GM19023 (cell line): ENCODE data around the gene ARL17A.
A peak's percentile ranks its signal among the peaks of the same experiment; 100 is the strongest.
"Not testable (repeated sequence)": the region's sequence is repeated elsewhere in the genome, so short reads cannot be mapped to it uniquely, and the experiment has no call there.

ENCODE experiments used
- ATAC-seq: cut with Tn5 transposase; IDR thresholded peaks from one replicate; pipeline ENCODE4 v1.9.1; 2021; ENCODE audit warnings: mild to moderate bottlenecking, moderate library complexity; ENCODE audit not compliant: unreplicated experiment

The ARL17A gene

DNA sequence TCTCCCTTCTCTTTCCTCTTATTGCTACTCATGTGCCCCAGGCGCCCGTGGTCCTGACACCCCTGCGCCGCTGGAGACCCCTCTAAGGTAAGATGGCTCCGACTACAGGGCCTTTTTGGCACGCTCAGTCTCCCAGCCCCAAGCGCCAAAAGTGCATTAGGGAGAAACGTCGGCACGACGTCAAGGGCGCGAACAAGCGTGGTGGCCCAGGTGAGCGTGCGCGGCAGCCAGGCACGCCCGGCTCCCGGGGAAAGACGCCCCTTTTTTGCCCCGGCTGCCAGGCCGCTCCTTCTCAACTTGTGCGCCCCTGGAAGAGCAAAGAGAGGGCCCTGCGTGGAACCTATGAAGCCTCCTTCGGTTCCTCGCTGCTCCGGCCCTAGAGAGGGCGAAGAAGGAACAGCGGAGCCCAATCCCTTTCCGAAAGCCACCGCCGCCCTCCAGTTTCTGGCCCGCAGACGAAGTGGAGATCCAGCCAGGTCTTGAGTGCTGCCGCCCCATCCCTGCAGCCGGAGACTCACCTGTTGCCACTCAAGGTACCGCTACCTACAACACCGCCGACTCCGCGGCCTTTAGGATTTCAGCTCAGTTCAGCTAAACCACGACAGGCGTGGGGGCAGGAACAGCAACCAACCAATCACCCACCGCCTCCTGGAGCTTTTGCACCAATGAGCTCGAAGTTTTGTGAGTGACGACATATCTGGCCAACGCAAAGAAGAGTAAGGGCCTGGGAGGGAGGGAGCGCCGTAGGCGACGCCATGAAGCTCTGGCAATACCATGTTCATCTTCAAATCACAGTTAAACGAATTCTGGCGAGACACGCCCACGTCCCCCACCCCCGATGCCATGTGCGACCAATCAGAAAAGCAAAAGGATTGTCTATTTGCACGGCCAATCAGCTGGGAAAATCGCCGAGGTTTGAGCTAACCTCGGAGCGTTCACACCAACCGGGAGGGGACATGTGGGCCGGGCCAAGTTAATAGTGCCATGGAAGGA is at the start of gene ARL17A:
Gene ARL17A (minus strand): TSS at position 609 of the 993 bp plus-strand sequence. CDS start 3,369 bp downstream, outside the sequence.
- ATAC-seq, result peak; percentile 90

DNA sequence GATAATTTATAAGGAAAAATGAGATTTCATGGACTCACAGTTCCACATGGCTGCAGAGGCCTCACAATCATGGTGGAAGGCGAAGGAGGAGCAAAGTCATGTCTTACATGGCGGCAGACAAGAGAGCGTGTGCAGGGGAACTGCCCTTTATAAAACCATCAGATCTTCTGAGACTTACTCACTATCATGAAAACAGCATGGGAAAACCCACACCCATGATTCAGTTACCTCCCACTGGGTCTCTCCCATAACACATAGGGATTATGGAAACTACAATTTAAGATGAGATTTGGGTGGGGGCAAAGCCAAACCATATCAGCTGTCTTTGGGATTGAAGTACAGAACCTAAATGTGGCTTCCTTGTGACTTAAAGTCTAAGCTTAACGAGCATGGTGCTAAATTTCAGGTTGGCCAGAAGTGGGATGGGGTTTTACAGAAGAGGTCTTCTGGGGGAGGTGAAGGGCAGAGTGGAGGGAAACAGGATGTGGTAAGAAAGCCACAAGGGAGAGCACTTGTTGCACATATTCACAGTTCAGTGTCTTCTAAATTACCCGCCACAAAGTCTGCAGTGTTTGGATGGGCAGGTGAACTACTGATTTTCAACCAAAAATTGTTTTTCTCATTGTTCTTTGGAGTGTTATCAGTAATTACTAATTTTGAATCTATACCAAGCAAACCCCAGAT is 49.4 kb upstream of the ARL17A start:
- not testable (repeated sequence) for ATAC-seq

DNA sequence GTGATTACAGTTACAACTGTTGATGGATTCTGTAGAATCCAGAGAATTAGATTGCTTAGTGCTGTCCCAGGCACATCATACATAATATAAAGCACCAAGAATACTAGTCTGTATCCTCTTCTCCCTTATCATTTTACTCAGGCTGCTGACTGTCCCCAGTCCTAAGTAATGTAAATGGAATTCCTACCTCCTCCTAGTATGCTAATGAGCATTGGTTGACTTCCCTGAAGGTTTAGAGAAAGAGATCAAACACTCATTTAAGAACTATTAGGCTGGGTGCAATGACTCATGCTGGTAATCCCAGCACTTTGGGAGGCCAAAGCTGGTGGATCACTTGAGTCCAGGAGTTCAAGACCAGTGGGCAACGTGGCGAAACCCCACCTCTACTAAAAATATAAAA is 48.0 kb upstream of the ARL17A start:
- not testable (repeated sequence) for ATAC-seq

DNA sequence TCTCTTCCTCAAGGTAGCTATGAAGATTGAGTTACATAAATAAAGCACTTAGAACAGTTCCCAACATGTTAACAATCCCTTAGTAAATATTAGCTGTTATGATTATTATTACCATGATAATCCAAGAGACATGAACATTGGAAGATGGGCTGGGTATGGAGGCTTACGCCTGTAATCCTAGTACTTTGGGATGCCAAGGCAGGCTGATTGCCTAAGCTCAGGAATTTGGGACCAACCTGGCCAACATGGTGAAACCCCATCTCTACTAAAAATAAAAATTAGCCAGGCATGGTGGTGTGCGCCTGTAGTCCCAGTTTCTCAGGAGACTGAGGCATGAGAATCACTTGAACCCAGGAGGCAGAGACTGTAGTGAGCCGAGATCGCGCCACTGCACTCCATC is 45.2 kb upstream of the ARL17A start:
- not testable (repeated sequence) for ATAC-seq

DNA sequence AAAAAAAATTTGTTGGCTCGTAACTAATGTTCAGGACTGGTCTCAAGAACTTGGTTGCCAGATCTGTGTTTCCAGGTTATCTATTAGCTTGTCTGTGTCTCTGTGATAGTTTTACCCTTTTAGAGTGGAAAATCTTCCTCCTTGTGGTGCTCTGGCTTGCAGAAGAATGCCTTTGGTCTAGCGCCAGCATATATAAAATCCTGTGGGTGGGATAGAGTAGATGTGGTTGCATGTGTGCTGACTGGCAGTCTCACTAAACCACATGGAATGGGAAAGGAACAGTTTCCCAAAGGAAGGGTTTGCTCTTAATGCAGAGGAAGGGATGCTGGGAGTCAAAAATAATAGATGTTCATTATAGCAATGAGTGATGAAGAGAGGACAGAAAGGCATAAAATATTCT is 44.3 kb upstream of the ARL17A start:
- ATAC-seq, result not testable (repeated sequence)

DNA sequence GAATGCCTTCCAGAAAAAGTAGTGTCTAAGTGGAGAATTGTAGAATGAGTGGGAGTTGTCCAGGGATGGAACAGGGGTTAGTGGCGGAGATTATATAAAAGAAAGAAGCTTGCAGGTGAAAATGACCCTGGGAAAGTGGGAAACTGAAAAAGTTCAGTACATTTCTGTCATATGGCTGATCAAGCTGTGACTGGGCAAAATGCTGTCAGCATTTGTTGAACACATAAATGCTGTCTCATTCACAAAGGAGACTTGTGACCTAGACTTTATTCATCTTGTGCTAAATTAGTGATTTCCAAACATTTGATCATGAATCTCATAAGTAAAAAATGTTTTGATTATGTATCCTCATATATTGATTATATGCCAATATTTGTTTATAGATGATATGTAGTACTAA is 39.5 kb upstream of the ARL17A start:
- ATAC-seq, result not testable (repeated sequence)

DNA sequence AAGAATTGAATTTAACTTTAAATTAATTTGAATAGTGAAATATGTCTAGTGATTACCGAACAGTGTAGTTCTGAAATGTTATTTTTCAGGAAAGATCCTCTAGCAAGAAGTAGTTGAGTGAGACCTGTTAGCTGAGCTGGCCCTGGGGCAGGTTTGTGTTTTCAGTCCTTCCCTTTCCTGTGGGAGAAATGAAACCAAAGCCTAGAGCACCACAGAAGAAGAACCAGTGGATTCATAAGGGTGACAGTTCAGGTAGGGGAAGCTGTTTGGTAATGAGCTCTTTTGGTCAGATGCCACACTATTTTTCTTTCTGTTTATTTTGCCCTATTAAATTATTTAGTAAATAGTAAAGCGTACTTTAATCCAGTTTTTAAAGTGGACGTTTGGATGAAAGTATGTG is 37.6 kb upstream of the ARL17A start:
- not testable (repeated sequence) for ATAC-seq

DNA sequence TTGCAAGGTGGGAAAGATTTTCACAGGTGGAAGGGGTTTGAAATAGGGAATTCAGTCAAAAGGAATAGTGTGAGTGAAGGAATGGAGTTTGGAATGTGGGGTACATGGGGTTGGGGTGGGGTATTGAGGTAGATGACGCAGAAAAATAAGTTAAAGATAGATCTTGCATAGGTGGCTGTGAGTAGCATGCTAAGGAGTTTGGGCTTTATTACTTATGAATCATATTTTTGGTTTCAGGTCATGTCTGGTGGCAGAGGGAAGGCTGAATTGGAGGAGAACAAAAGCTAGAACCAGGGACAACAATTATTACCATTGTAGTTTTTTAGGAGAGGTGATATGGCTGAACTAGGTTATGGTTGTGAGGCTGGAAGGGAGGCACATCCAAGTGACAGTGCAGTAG is 34.4 kb upstream of the ARL17A start:
- not testable (repeated sequence) for ATAC-seq

DNA sequence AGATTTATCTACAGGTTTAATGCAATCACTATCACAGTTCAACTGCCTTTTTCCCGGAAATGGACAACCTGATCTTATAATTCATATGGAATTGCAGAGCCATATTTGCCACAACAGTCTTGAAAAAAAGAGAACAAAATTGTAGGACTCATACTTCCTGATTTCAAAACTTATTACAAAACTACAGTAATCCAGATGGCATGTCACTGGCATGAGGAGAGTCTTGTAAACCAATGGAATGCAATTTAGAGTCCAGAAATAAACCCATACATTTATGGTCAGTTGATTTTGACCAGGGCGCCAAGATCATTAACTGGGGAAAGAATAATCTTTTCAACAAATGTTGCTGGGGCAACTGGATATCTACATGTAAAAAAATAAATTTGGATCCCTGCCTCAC is 31.8 kb upstream of the ARL17A start:
- not testable (repeated sequence) for ATAC-seq

DNA sequence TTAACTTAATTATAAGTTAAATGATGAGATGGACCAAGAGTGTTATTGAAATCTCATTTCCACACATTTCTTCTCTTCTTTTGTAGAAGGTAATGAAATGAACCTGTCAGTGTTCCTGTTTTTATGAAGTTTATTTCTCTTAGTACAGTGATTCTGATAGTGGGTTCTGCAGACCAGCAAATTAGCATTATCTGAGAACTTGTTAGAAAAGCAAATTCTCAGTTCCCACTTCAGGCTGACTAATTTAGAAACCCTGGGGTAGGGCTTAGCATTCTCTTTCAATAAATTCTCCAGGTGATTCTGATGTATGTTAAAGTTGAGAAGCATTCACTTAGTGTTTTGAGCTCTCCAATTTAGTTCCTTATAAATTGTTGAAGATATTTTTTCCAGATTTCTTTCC is 23.6 kb upstream of the ARL17A start:
- not testable (repeated sequence) for ATAC-seq

DNA sequence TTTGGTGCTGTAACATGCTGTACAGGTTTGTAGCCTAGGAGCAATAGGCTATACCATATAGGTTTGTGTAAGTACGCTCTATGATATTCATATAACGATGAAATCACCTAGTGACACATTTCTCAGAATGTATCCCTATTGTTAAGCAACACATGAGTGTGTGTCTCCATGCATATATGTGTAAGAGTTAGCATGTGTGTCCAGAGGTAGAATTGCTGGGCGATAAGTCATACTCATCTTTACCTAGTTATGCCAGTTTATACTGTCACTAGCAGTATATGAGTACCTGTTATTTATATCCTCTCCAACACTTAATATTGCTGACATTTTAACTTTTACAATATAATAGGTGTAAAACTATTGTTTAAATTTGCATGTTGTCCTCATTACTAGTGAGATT is 21.3 kb upstream of the ARL17A start:
- not testable (repeated sequence) for ATAC-seq

DNA sequence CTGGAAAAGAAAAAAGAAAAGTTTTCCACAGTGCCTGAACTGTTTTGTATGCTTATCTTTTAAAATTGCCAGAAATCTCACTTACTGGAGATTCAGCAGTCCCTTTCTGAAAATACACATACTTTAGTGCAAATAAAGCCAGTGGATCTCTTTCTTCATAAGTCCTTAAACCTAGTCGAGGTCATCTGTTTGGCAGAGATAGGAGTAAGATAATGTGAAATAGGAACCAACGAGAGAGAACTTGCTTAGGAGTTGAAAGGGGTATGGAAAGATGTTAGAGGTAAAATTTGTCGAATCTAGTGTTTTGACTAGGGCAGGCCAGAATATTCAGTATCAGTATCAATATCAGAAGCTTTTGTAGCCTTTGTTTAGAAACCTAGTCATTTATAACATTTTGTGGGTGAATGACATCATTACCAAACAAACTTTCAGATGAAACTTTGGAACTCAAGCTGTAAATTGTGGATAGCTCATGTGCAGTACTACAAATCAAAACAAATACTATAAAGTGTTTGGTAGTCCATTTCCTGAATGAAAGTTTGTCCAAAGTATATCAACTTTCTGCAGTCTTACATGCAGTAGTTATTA is 18.9 kb upstream of the ARL17A start:
- not testable (repeated sequence) for ATAC-seq

DNA sequence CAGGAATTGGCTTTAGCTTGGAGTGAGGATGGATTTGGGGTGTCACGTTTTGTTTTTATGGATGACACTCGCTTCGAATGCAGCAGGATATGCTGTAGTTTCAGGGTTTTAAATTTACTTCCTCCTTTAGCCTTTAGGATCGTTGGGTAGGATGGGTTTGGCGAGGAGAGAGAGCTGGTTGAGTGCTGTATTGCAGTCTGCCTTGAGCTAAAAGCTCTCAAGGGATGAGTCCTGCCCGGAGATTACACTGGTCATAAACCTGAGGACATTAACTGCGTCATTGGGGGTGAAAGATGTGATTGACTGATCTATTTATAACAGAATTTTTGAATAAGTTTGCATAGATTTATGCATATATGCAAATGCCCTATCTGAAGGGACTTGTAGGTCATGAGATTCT is 11.8 kb upstream of the ARL17A start:
- not testable (repeated sequence) for ATAC-seq

DNA sequence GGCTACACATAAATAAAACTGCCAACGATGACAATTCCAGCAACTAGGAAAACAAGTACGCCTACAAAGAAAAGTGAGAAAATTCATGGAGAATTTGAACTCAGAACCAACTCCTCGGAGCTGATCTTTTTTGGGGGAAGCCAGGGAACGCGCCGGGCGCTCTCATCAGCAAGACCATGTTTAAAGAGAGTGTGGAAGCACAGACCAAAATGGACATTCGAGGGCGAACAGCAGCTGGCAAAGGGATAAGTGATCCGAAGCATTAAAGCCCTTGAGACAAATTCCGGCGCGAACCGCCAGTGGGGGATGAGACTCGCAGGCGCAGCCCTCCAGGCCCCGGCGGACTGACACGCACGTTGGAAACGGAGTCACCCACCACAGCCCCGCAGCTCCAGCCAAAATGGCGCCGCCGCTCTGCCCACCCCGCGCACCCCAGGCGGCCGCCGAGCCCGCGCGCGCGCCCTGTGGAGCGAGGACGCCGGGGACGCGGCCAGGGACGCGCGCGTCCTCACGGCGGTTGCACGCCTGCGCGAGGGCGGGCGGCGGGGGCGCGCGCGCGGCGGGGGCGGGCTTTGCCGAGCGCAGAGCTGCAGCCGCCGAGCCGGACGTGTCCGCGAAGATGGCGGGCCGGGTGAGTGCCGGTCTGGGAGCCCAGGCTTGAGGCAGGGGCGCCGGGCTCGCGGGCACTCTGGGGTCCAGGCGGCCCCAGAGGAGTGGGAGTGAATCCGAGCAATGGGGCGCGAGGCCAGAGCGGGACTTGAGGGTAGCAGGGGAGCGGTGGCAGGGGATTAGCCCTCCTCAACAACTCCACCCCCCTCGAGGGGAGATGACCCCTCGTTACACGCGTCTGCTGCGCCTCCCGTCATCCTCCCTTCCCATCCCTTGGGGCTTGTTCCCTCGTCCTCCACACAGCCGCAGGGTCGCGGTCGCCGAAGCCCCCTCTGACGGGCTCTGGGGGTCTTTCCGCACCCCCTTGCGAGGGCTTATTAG is 11.0 kb upstream of the ARL17A start, which contains the start of gene NSF:
Gene NSF (plus strand): TSS at position 513 of the 990 bp plus-strand sequence. CDS start 107 bp downstream, at position 620.
- ATAC-seq, result peak; percentile 68

DNA sequence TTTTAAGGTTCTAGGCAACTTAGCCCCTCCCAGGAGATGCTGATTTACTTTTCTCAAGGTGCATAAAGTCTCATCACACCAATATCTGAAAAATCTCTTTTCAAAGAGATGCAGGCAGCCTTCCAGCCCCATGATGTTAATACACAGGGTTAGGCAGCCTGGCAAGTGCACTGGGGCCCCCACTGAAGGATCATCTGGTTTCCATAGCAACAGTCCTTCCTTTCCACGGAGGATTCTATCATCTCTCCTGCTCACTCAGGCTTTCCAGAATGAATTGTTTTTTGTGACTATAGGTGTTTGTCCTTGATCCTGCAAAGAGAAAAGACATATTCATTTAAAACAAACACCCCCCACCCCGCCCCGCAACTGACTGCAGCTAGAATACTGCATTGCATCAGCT is 6.0 kb upstream of the ARL17A start:
- not testable (repeated sequence) for ATAC-seq

DNA sequence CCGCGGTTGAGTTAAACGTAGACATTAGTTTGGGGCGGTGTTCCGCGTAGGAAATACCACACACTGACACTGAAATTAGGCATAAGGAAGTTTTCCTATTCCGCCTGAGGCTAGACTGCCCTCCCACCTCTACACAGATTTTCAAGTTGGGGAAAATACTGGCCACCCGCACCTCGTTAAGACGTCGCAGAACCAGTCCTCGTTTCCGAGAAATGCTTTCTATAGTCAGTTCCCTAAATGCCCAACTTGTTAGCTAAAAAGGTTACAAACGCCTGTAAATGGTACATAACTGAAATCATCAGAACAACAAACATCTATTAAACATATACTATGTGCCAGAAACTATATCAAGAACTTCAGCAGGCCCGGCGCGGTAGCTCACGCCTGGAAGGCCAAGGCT is 591 bp upstream of the ARL17A start:
- not testable (repeated sequence) for ATAC-seq

DNA sequence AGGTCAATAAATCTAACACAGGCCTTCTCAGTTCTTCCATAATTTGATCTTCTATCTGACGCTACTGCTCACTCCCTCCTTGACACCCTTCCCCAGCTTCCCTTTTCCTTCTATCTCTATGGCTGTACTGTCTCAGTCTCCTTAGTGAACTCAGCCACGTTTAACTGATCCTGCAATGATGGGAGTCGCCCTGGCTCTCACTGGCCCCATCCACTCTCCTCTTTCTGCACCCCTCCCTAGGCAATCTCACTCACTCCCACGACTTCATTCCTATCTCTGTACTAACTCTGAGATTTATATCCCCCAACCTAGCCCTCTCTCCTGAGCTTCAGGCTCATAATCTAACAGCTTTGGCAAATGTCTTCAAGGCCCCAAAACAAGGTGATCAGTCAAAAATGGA is 7.7 kb downstream of the ARL17A start:
- ATAC-seq, result not testable (repeated sequence)

DNA sequence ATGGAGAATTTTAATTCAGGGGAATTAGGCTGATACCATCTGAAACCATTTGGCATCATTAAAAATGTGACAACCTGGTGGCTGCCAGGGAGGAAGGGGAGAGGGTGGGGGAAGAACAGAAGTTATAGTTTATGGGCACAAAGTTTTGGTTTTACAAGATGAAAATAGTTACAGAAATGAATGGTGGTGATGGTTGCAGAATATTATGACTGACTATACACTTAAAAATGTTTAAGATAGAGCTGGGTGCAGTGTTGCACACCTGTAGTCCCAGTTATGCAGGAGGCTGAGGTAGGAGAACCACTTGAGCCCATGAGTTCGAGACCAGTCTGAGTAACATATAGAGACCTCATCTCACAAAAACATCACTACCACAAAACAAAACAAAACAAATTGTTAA is 12.5 kb downstream of the ARL17A start:
- ATAC-seq, result not testable (repeated sequence)

DNA sequence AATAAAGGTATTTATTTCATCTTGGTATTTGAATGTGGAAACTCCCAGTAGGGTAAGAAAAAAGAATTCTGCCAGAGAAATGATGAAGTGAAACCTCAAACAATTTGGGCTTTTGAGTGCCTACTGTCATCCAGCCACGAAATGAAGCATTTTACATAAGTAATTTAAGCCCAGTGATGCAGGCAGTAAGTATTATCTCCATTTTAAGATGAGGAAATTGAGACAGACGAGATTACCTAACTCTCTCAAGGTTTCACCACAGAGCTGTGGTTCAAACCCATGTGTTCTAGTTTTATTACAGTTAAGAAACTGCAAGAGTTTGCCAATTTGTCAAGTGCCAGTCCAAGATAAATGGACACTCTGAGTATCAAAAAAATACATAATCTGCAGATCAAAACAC is 13.2 kb downstream of the ARL17A start:
- not testable (repeated sequence) for ATAC-seq

DNA sequence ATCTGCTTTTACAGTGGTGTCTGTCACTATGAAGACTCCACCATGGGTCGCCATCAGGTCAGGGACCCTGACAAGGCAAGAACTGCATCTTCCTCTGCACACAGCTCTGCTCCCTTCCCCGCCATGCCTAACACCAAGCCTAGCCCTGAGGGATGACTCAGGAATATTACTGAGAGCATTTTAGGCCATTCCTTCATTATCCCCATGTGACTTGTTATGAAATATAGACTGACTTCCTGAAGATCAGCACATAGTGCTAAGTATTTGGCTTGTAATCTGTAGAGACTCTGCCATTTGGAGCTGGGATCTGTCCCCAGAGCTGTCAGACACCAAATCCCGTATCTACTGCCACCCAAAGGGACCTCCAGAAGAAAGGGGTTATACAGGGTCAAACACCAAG is 19.4 kb downstream of the ARL17A start:
- not testable (repeated sequence) for ATAC-seq
